Skeletal muscle tissue (tissue), 4 donors: ENCODE data around the gene MYCBPAP. TPM values are rescaled to one million over a fixed set of nuclear protein-coding genes. Genes with fewer than 3 reads are reported as not detected.
A peak's percentile ranks its signal among the peaks of the same experiment; 100 is the strongest.

Experiments
- H3K27ac ChIP-seq: one replicate; pipeline ENCODE4 v1.7.0; 2013; ENCODE audit warnings: mild to moderate bottlenecking, low read depth, low read length, inconsistent platforms
- H3K27me3 ChIP-seq, 3 donors: one replicate each; pipeline ENCODE4 v1.7.0; 2013; ENCODE audit warnings: low read length in 3 of 3; ENCODE audit not compliant: control insufficient read depth in 3 of 3, insufficient read depth in 3 of 3
- H3K36me3 ChIP-seq, 3 donors: one replicate each; pipeline ENCODE4 v1.7.0; 2013; ENCODE audit warnings: low read length in 3 of 3; ENCODE audit not compliant: control insufficient read depth in 3 of 3, insufficient read depth in 3 of 3
- H3K4me1 ChIP-seq, 3 donors: one replicate each; pipeline ENCODE4 v1.7.0; 2013; ENCODE audit warnings: low read length in 3 of 3, mild to moderate bottlenecking in 3 of 3; ENCODE audit not compliant: control insufficient read depth in 3 of 3, insufficient read depth in 3 of 3
- H3K4me3 ChIP-seq, 3 donors: one replicate each; pipeline ENCODE4 v1.7.0; 2013; ENCODE audit warnings: low read length in 3 of 3
- H3K9ac ChIP-seq, 3 donors: one replicate each; pipeline ENCODE4 v1.7.0; 2013; ENCODE audit warnings: low read length in 3 of 3, mild to moderate bottlenecking in 3 of 3, moderate library complexity in 2 of 3, low read depth in 1 of 3
- H3K9me3 ChIP-seq, 3 donors: one replicate each; pipeline ENCODE4 v1.7.0; 2013; ENCODE audit warnings: low read length in 3 of 3; ENCODE audit not compliant: control insufficient read depth in 3 of 3
- total RNA-seq: library from RNA; depleted of rRNA; stranded (reverse); fragments of >200 nt; gene quantifications from one replicate; pipeline ENCODE4 v1.2.3, GENCODE V29; 2014
- donor health status: Osteomylitis.

MYCBPAP gene
- total RNA-seq, 1 donor from 2014 or later: under 0.01 TPM

DNA sequence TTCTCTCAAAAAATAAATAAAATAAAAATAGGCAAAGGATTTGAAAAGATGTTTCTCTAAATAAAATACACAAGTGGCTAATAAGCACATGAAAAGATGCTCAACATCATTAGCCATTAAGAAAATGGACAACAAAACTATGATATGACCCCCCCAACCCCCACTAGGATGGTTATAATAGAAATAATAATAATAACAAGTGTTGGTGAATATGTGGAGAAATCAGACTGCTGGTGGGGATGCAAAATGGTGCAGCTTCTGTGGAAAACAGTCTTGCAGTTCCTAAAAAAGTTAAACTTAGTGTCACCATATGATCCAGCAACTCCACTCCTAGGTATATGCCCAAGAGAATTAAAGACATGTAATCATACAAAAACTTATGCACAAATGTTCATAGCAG lies 9.0 kb upstream of the MYCBPAP start:
- Histone ChIP-seq H3K36me3 (no peaks in the 10 kb centered on the region), H3K9me3 (no peaks in the 10 kb centered on the region), H3K4me3 (no peak overlapping the region), H3K27me3 (no peaks in the 10 kb centered on the region), H3K4me1 (no peaks in the 10 kb centered on the region), H3K27ac (no peak overlapping the region), H3K9ac (no peak overlapping the region)

DNA sequence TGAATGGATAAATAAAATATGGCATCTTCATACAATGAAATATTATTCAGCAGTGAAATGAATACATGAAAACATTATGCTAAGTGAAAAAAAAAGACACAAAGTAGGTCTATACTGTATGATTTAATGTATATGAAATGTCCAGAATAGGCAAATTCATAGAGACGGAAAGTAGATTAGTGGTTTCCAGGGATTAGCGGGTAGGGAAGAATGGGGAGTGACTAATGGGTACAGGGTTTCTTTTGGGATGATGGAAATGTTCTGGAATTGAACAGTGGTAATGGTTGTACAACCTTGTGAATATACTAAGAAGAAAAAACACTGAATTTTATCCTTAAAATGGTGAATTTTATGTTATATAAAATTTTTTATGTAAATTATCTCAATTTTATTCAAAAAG lies 8.5 kb upstream of the MYCBPAP start:
- Histone ChIP-seq H3K4me3 (no peak overlapping the region), H3K4me1 (no peaks in the 10 kb centered on the region), H3K9ac (no peak overlapping the region), H3K27ac (no peak overlapping the region), H3K9me3 (no peaks in the 10 kb centered on the region), H3K36me3 (no peaks in the 10 kb centered on the region), H3K27me3 (no peaks in the 10 kb centered on the region)

GRCh38 chr17:50501054-50501453 lies 7.2 kb upstream of the MYCBPAP start:
- no peak overlapping the region for H3K4me3 ChIP-seq
- no peak overlapping the region for H3K27ac ChIP-seq
- H3K27me3 ChIP-seq: no peaks in the 10 kb centered on the region
- no peaks in the 10 kb centered on the region for H3K9me3 ChIP-seq
- H3K4me1 ChIP-seq: no peaks in the 10 kb centered on the region
- no peak overlapping the region for H3K9ac ChIP-seq
- H3K36me3 ChIP-seq: no peaks in the 10 kb centered on the region

DNA sequence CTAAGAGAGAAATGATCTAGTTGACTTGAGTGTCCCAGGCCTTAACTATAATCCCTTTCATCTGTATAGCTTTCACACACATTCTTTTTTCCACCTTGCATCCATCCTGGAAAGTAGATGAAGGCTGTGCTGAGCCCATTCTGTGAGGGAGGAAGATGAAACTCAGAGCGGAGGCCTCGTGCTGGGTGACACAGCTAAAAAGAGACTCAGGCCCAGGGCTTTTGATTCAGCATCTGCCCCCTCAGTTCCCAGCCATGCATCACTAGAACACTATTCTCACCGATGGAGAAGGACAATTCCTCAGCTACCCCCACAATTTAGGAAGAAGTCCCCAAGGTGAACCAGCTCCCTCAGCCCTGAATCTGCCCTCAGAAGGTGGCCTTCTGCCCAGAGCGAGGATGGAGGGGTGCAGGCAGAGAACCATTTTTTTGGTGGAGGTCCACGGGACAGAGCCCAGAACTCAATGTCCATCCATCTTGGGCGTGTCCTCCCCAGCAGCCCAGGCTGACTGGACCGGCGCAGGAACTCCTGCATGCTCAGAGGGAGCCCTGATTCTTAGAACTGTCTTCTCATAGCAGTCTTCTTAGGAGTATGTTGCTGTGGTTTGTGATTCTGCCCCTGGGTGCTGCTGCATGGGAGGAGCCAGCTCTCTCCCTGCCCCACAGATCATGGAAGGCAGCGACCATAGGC lies 5.8 kb upstream of the MYCBPAP start:
- Histone ChIP-seq H3K27ac (no peak overlapping the region), H3K27me3 (no peaks in the 10 kb centered on the region), H3K36me3 (no peaks in the 10 kb centered on the region), H3K4me1 (no peaks in the 10 kb centered on the region), H3K9me3 (no peaks in the 10 kb centered on the region), H3K4me3 (no peak overlapping the region), H3K9ac (no peak overlapping the region)

DNA sequence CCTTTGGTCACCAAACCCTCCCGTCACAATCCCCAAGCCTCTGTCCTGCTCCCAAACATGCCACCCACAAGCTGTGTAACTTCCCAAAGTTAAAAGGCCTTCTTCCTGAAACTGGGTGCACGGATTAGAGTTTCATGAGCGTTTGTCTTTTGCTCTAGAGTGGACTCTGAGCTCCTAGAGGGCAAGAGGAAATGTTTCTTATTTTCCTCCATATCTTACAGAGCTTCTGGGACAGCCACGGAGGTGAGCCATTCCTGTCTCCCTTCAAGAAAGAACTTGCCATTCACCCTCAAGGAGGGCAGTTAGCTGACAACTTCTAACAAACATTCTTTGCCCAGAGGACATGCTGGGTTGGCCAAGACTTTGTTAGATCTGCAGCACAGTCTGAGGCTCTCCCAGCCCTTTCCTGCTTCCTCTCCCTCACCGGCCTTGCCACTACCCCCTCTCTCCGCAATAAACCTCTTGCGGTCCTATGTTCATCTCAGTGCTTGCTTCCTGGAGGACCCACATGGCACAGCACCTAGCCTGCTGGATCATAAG lies 2.6 kb upstream of the MYCBPAP start:
- Histone ChIP-seq H3K4me1 (peaks cover 4 to 13% (median 7%) of the 10 kb centered on the region in 3 donors), H3K27ac (no peak overlapping the region), H3K27me3 (no peaks in the 10 kb centered on the region), H3K36me3 (no peaks in the 10 kb centered on the region), H3K9ac (no peak overlapping the region), H3K4me3 (no peak overlapping the region), H3K9me3 (no peaks in the 10 kb centered on the region)

DNA sequence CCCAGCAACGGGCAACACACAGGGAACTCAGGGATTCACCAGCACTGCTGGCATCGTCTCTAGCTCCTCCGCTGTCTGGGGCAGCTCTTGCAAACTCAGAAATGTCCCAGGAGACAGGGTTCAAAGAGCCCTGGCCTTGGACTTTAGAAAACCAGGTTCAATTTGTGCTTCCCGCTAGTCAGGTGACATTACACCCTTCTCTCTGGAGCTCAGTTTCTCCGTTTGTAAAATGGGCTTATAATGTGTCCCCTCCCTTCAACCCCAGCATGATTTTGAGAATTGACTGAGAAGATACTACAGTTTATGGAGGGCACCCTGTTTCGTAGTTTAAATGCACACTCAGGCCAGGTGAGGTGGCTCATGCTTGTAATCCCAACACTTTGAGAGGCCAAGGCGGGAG lies 1.9 kb upstream of the MYCBPAP start:
- no peak overlapping the region for H3K4me3 ChIP-seq
- H3K27ac ChIP-seq: no peak overlapping the region
- H3K27me3 ChIP-seq: no peaks in the 10 kb centered on the region
- H3K9ac ChIP-seq: no peak overlapping the region
- H3K36me3 ChIP-seq: no peaks in the 10 kb centered on the region
- H3K9me3 ChIP-seq: no peaks in the 10 kb centered on the region
- H3K4me1 ChIP-seq: peaks cover 4 to 13% (median 7%) of the 10 kb centered on the region in 3 donors

DNA sequence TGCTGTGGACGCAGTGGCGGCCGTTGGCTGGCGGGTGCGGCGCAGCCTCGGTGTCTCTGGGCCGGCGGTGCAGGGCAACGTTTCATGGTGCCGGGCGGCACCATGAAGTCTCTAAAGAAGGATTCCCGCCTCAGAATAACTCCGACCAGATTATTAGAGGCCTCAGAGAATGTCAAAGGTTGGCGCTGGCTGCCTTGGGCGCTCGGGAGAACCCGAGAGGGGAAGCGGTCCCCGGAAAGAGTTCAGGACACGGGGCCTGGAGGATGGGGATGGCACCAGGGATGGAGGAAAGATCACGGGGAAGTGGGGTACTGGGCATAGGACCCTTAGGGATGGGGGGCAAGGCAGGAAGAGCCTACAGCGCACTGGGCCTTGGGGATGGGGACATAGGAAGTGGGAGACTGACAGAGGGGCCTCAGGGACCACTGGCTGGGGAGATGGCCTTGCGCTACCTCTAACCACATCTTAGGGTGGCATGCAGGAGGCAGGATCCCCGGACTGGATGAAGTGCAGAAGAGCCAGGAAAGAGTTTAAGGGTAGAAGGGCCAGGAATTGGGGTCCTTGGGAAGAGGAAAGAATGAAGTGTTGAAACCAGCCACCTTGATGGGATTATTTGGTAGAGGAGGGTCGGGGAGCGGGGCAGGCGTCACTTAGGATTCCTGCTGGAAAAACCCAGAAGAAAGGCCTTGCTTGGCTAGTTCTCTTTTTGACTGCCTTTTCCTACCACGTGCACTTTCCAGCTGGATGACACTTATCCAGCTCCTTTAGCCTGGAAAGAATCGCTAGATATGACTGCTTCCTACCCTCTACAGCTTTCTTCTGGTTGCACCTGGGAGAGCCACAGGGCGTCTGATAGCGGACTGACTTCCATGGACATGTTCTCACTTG lies 578 bp downstream of the MYCBPAP start:
- no peaks in the 10 kb centered on the region for H3K9me3 ChIP-seq
- peak overlapping the region; percentile 64 to 67 (median 65) for H3K4me3 ChIP-seq
- no peaks in the 10 kb centered on the region for H3K27me3 ChIP-seq
- H3K4me1 ChIP-seq: peaks cover 4 to 13% (median 7%) of the 10 kb centered on the region in 3 donors
- H3K36me3 ChIP-seq: no peaks in the 10 kb centered on the region
- H3K27ac ChIP-seq: peak overlapping the region; percentile 48
- H3K9ac ChIP-seq: peak overlapping the region; percentile 65 to 73 (median 69)

GRCh38 chr17:50511058-50511457 lies 2.8 kb downstream of the MYCBPAP start:
- Histone ChIP-seq H3K9me3 (no peaks in the 10 kb centered on the region), H3K4me3 (no peak overlapping the region), H3K27ac (no peak overlapping the region), H3K4me1 (peaks cover 4 to 13% (median 7%) of the 10 kb centered on the region in 3 donors), H3K36me3 (no peaks in the 10 kb centered on the region), H3K9ac (no peak overlapping the region), H3K27me3 (no peaks in the 10 kb centered on the region)

GRCh38 chr17:50513495-50513894 lies 5.3 kb downstream of the MYCBPAP start:
- Histone ChIP-seq H3K27ac (no peak overlapping the region), H3K27me3 (no peaks in the 10 kb centered on the region), H3K4me3 (no peak overlapping the region), H3K36me3 (no peaks in the 10 kb centered on the region), H3K9me3 (no peaks in the 10 kb centered on the region), H3K9ac (no peak overlapping the region), H3K4me1 (peaks cover 4 to 6% (median 6%) of the 10 kb centered on the region in 3 donors)

- Histone ChIP-seq H3K4me3 (no peak overlapping the region), H3K9ac (no peak overlapping the region), H3K9me3 (no peaks in the 10 kb centered on the region), H3K27me3 (no peaks in the 10 kb centered on the region), H3K4me1 (no peaks in the 10 kb centered on the region), H3K27ac (no peak overlapping the region), H3K36me3 (no peaks in the 10 kb centered on the region)
These were observed 6.1 kb downstream of the MYCBPAP start for GRCh38 chr17:50514388-50514787.
